Liver (tissue), 9 donors: ENCODE measurements around the gene CACNA1D. TPM values are rescaled to one million over a fixed set of nuclear protein-coding genes. Genes with fewer than 3 reads are reported as not detected.

Experiments used
- DNase-seq: peaks from one replicate; pipeline ENCODE4 v3.0.0-alpha.2; 2017; ENCODE audit warnings: low spot score
- H3K27ac ChIP-seq, 2 donors: one replicate each; pipeline ENCODE4 v1.7.0; 2013; ENCODE audit warnings: inconsistent platforms in 2 of 2, low read length in 2 of 2, control low read depth in 1 of 2, low read depth in 1 of 2, mild to moderate bottlenecking in 1 of 2
- H3K27me3 ChIP-seq, 4 donors: one replicate each; pipeline versions ENCODE4 v1.6.1 to v1.7.0; 2013; ENCODE audit warnings: low read length in 3 of 4, inconsistent platforms in 1 of 4, mild to moderate bottlenecking in 1 of 4, moderate library complexity in 1 of 4; ENCODE audit not compliant: control insufficient read depth in 4 of 4, insufficient read depth in 4 of 4
- H3K36me3 ChIP-seq, 4 donors: one replicate each; pipeline versions ENCODE4 v1.6.1 to v1.7.0; 2013; ENCODE audit warnings: low read length in 3 of 4, mild to moderate bottlenecking in 3 of 4, low read depth in 1 of 4, moderate library complexity in 1 of 4; ENCODE audit not compliant: control insufficient read depth in 4 of 4, insufficient read depth in 3 of 4
- H3K4me1 ChIP-seq, 4 donors: one replicate each; pipeline versions ENCODE4 v1.6.1 to v1.7.0; 2013; ENCODE audit warnings: low read length in 3 of 4, mild to moderate bottlenecking in 3 of 4, moderate library complexity in 1 of 4; ENCODE audit not compliant: control insufficient read depth in 4 of 4, insufficient read depth in 4 of 4
- H3K4me3 ChIP-seq, 3 donors: one replicate each; pipeline versions ENCODE4 v1.6.1 to v1.7.0; 2013; ENCODE audit warnings: low read length in 3 of 3, control low read depth in 1 of 3, low read depth in 1 of 3, mild to moderate bottlenecking in 1 of 3
- H3K9ac ChIP-seq, 2 donors: one replicate each; pipeline ENCODE4 v1.7.0; 2013; ENCODE audit warnings: low read length in 2 of 2, mild to moderate bottlenecking in 2 of 2, moderate library complexity in 2 of 2, control low read depth in 1 of 2, low read depth in 1 of 2
- H3K9me3 ChIP-seq, 4 donors: one replicate each; pipeline versions ENCODE4 v1.6.1 to v1.7.0; 2013; ENCODE audit warnings: low read length in 3 of 4; ENCODE audit not compliant: control insufficient read depth in 4 of 4
- ATF3 ChIP-seq: IDR thresholded peaks from 2 replicates; pipeline ENCODE4 v1.6.1; 2016; ENCODE audit warnings: antibody characterized with exemption
- FOXA2 ChIP-seq: IDR thresholded peaks from 2 replicates; pipeline ENCODE4 v1.6.1; 2016; ENCODE audit warnings: antibody characterized with exemption
- GABPA ChIP-seq, 2 donors: IDR thresholded peaks in 1 of 2; conservative IDR thresholded peaks in 1 of 2; 2 replicates each; pipeline ENCODE4 v1.6.1; 2016; ENCODE audit warnings: antibody characterized with exemption in 2 of 2, mild to moderate bottlenecking in 1 of 2, moderate library complexity in 1 of 2
- HNF4A ChIP-seq, 2 donors: conservative IDR thresholded peaks; 2 replicates each; pipeline ENCODE4 v1.6.1; 2016; ENCODE audit warnings: antibody characterized with exemption in 2 of 2, mild to moderate bottlenecking in 2 of 2
- HNF4G ChIP-seq: IDR thresholded peaks from 2 replicates; pipeline ENCODE4 v1.6.1; 2016; ENCODE audit warnings: antibody characterized with exemption
- JUND ChIP-seq, 2 donors: IDR thresholded peaks; 2 replicates each; pipeline ENCODE4 v1.6.1; 2016; ENCODE audit warnings: antibody characterized with exemption in 2 of 2
- MAX ChIP-seq: IDR thresholded peaks from 2 replicates; pipeline ENCODE4 v1.6.1; 2016; ENCODE audit warnings: antibody characterized with exemption
- NR2F2 ChIP-seq: IDR thresholded peaks from 2 replicates; pipeline ENCODE4 v1.6.1; 2016; ENCODE audit warnings: antibody characterized with exemption
- RAD21 ChIP-seq, 2 donors: IDR thresholded peaks; 2 replicates each; pipeline ENCODE4 v1.6.1; 2016; ENCODE audit warnings: antibody characterized with exemption in 2 of 2, mild to moderate bottlenecking in 2 of 2
- REST ChIP-seq: IDR thresholded peaks from 2 replicates; pipeline ENCODE4 v1.6.1; 2016; ENCODE audit warnings: antibody characterized with exemption, mild to moderate bottlenecking
- RXRA ChIP-seq, 2 donors: IDR thresholded peaks; 2 replicates each; pipeline ENCODE4 v1.6.1; 2017 to 2018; ENCODE audit warnings: antibody characterized with exemption in 2 of 2, mild to moderate bottlenecking in 1 of 2
- SP1 ChIP-seq: IDR thresholded peaks from 2 replicates; pipeline ENCODE4 v1.6.1; 2018; ENCODE audit warnings: antibody characterized with exemption, mild to moderate bottlenecking
- TAF1 ChIP-seq: conservative IDR thresholded peaks from 2 replicates; pipeline ENCODE4 v1.6.1; 2016; ENCODE audit warnings: antibody characterized with exemption, mild to moderate bottlenecking
- YY1 ChIP-seq: IDR thresholded peaks from 2 replicates; pipeline ENCODE4 v1.6.1; 2016; ENCODE audit warnings: antibody characterized with exemption, mild to moderate bottlenecking
- ZBTB33 ChIP-seq: IDR thresholded peaks from 2 replicates; pipeline ENCODE4 v1.6.1; 2016; ENCODE audit warnings: antibody characterized with exemption
- WGBS: extraction: QIAGEN DNeasy Blood & Tissue Kit; methylation state at CpG from one replicate; pipeline ENCODE4 v1.1.7; 2013; 5-methylcytosine and 5-hydroxymethylcytosine counted together
- polyA plus RNA-seq, 2 donors: library from polyadenylated mRNA; stranded (reverse) in 1 of 2; unstranded in 1 of 2; fragments of 200-250 nt in 1 of 2; fragments of >200 nt in 1 of 2; fragmentation: Nextera tagmentation in 1 of 2; extraction: Ambion mirVana in 1 of 2; gene quantifications; one replicate each; pipeline versions ENCODE4 v1.2.1 to v1.2.3, GENCODE V29; 2013 to 2015
- total RNA-seq, 2 donors: library from RNA; depleted of rRNA; stranded (reverse); fragments of >200 nt; gene quantifications; one replicate each; pipeline ENCODE4 v1.2.3, GENCODE V29; 2014
- TF ChIP-seq, protein P1 (sequence below): fragments of 150-350 bp; IDR thresholded peaks from 2 replicates; pipeline ENCODE4 v1.5.1; 2017; ENCODE audit warnings: improper control_type of control experiment, low read depth, low read length; ENCODE audit not compliant: missing input control
- donor health status: healthy.
- donor health status: healthy.
- donor health status: healthy.
- donor health status: healthy.
- donor health status: healthy.

Gene CACNA1D
- total and polyA plus RNA-seq, 4 donors: 1.8 to 18.9 (median 3.4) TPM

GRCh38 chr3:53777468-53777867 lies 283.1 kb downstream of the CACNA1D start (continued):
- TF ChIP-seq, protein P1, sequence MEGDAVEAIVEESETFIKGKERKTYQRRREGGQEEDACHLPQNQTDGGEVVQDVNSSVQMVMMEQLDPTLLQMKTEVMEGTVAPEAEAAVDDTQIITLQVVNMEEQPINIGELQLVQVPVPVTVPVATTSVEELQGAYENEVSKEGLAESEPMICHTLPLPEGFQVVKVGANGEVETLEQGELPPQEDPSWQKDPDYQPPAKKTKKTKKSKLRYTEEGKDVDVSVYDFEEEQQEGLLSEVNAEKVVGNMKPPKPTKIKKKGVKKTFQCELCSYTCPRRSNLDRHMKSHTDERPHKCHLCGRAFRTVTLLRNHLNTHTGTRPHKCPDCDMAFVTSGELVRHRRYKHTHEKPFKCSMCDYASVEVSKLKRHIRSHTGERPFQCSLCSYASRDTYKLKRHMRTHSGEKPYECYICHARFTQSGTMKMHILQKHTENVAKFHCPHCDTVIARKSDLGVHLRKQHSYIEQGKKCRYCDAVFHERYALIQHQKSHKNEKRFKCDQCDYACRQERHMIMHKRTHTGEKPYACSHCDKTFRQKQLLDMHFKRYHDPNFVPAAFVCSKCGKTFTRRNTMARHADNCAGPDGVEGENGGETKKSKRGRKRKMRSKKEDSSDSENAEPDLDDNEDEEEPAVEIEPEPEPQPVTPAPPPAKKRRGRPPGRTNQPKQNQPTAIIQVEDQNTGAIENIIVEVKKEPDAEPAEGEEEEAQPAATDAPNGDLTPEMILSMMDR: no peak
- TF ChIP-seq RAD21 (IDR thresholded peaks at IDR 0.05): no peak

GRCh38 chr3:53778153-53778552 lies 283.7 kb downstream of the CACNA1D start:
- no peak overlapping the region for H3K27ac ChIP-seq
- WGBS: 95% methylated on average over 3 of the region's 3 CpGs
- H3K9me3 ChIP-seq: no peaks in the 10 kb centered on the region
- DNase-seq: no peak
- no peak overlapping the region for H3K4me3 ChIP-seq
- TF ChIP-seq NR2F2 (no peak), HNF4G (no peak), REST (no peak), ATF3 (no peak), YY1 (no peak), GABPA (IDR thresholded peaks at IDR 0.05 in 1 of 2, conservative IDR thresholded peaks at IDR 0.05 in 1 of 2) (no peak)
- H3K4me1 ChIP-seq: peaks cover 6 to 31% (median 23%) of the 10 kb centered on the region in 4 donors
- H3K9ac ChIP-seq: no peak overlapping the region
- H3K36me3 ChIP-seq: no peaks in the 10 kb centered on the region
- no peaks in the 10 kb centered on the region for H3K27me3 ChIP-seq

DNA sequence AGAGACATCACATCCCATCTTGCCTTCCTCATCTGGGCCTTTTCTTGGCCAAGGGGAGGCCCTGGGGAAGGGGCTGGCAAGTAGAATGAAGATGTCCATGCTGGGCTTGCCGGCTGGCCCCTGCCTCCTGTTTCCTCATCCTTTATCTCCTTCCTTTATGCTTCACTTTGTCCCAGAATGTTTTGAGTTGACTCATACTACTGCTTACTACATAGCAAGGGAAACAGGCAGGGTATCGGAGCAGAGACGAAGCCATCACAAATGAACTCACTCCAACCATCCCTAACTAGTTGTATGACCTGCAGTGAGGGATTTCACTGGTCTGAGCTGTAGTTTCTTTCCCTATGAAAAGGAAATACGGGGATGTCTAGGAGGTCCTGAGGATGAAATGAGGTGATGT lies 285.8 kb downstream of the CACNA1D start:
- Histone ChIP-seq H3K27ac (no peak overlapping the region), H3K36me3 (no peaks in the 10 kb centered on the region), H3K9me3 (no peaks in the 10 kb centered on the region), H3K9ac (no peak overlapping the region), H3K4me3 (no peak overlapping the region), H3K4me1 (peaks cover 3 to 20% (median 18%) of the 10 kb centered on the region in 4 donors), H3K27me3 (no peaks in the 10 kb centered on the region)
- DNase-seq: no peak
- 79% methylated on average over 4 of the region's 4 CpGs for WGBS
- TF ChIP-seq NR2F2 (no peak), FOXA2 (no peak), SP1 (no peak), HNF4G (no peak), HNF4A (conservative IDR thresholded peaks at IDR 0.05) (no peak), RAD21 (IDR thresholded peaks at IDR 0.05) (no peak)

DNA sequence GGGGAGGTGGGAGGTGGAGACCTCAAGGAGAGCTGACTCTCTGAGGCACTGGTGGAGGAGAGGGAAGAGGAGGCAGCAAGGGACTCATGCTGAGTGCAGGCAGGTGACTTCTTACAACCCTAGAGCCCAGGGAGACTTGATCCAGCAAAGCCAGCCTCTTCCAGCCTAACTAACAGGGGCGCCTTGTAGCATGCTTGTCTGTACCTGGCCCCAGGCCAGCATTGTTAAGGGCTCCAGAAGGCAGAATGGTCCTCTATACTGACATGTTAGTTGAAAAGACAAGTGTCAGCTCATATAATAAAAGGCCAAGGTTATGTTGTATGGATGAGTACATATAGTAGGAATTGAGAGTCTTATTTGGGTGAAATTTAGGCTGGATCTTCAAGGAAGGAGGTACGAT lies 286.4 kb downstream of the CACNA1D start:
- H3K4me3 ChIP-seq: no peak overlapping the region
- 95% methylated on average over 2 of the region's 2 CpGs for WGBS
- H3K9ac ChIP-seq: no peak overlapping the region
- H3K27me3 ChIP-seq: no peaks in the 10 kb centered on the region
- H3K27ac ChIP-seq: no peak overlapping the region
- H3K36me3 ChIP-seq: no peaks in the 10 kb centered on the region
- peaks cover 1 to 16% (median 14%) of the 10 kb centered on the region in 4 donors for H3K4me1 ChIP-seq
- H3K9me3 ChIP-seq: no peaks in the 10 kb centered on the region
- DNase-seq: no peak
- TF ChIP-seq RXRA (IDR thresholded peaks at IDR 0.05) (no peak), TAF1 (no peak), SP1 (no peak), JUND (IDR thresholded peaks at IDR 0.05) (no peak), GABPA (IDR thresholded peaks at IDR 0.05 in 1 of 2, conservative IDR thresholded peaks at IDR 0.05 in 1 of 2) (no peak), FOXA2 (no peak), YY1 (no peak), MAX (no peak), HNF4G (no peak), HNF4A (conservative IDR thresholded peaks at IDR 0.05) (no peak), ZBTB33 (no peak)
- TF ChIP-seq, protein P1: no peak
